Endothelial cell (in vitro differentiated cells): Measurements from ENCODE around the gene RGS16. TPM values are rescaled to one million over a fixed set of nuclear protein-coding genes. Genes with fewer than 3 reads are reported as not detected.
"Not testable (repeated sequence)": the region's sequence is repeated elsewhere in the genome, so short reads cannot be mapped to it uniquely, and the experiment has no call there.

Experiments
- DNase-seq: peaks from one replicate; pipeline ENCODE4 v3.0.0; 2021; ENCODE audit warnings: low spot score
- H3K27ac Mint-ChIP-seq: one replicate; pipeline ENCODE4 v1.8.0; 2021; ENCODE audit warnings: mixed read lengths, inconsistent platforms; ENCODE audit not compliant: unreplicated experiment
- H3K27me3 Mint-ChIP-seq: one replicate; pipeline ENCODE4 v1.8.0; 2021; ENCODE audit warnings: mild to moderate bottlenecking, moderate library complexity, mixed read lengths, inconsistent platforms; ENCODE audit not compliant: unreplicated experiment
- H3K36me3 Mint-ChIP-seq: one replicate; pipeline ENCODE4 v1.8.0; 2021; ENCODE audit warnings: mild to moderate bottlenecking, low read depth, mixed read lengths, inconsistent platforms; ENCODE audit not compliant: unreplicated experiment
- H3K4me1 Mint-ChIP-seq: one replicate; pipeline ENCODE4 v1.8.0; 2021; ENCODE audit warnings: mild to moderate bottlenecking, mixed read lengths, inconsistent platforms; ENCODE audit not compliant: unreplicated experiment
- H3K4me3 Mint-ChIP-seq: one replicate; pipeline ENCODE4 v1.8.0; 2021; ENCODE audit warnings: mild to moderate bottlenecking, mixed read lengths, inconsistent platforms; ENCODE audit not compliant: unreplicated experiment
- H3K9me3 Mint-ChIP-seq: one replicate; pipeline ENCODE4 v1.8.0; 2021; ENCODE audit warnings: mixed read lengths, inconsistent platforms; ENCODE audit not compliant: unreplicated experiment
- CTCF ChIP-seq: fragments of 200-600 bp; sonication (generic); IDR thresholded peaks from one replicate; pipeline ENCODE4 v1.5.0; 2021; ENCODE audit warnings: antibody characterized with exemption; ENCODE audit not compliant: unreplicated experiment
- total RNA-seq: library from RNA; stranded (reverse); fragmentation: NEBNext Ultra II Directional; extraction: Animal tissue kit (Norgen Biotek cat#: 25700); gene quantifications from one replicate; pipeline ENCODE4 v1.2.1, GENCODE V29; 2021; ENCODE audit not compliant: unreplicated experiment

The RGS16 gene
- total RNA-seq, 1 donor from 2014 or later: 11.8 TPM

- Mint-ChIP-seq H3K27me3 (peaks cover 2% of the 10 kb centered on the region), H3K4me1 (peaks cover 43% of the 10 kb centered on the region), H3K9me3 (no peaks in the 10 kb centered on the region), H3K36me3 (no peaks in the 10 kb centered on the region), H3K27ac (no peak overlapping the region), H3K4me3 (no peak overlapping the region)
- no peak for DNase-seq
- no peak for TF ChIP-seq CTCF
Observed at GRCh38 chr1:182634306-182635072, 30.3 kb upstream of the RGS16 start.

- Mint-ChIP-seq H3K27me3 (peaks cover 2% of the 10 kb centered on the region), H3K4me1 (peaks cover 51% of the 10 kb centered on the region), H3K9me3 (no peaks in the 10 kb centered on the region), H3K27ac (no peak overlapping the region), H3K4me3 (no peak overlapping the region), H3K36me3 (no peaks in the 10 kb centered on the region)
- no peak for DNase-seq
- no peak for TF ChIP-seq CTCF
Observed at GRCh38 chr1:182633657-182634281, 29.6 kb upstream of the RGS16 start.

- DNase-seq: no peak
- H3K36me3 Mint-ChIP-seq: no peaks in the 10 kb centered on the region
Observed at GRCh38 chr1:182633031-182633430, 28.8 kb upstream of the RGS16 start.

GRCh38 chr1:182632441-182632857 lies 28.3 kb upstream of the RGS16 start:
- H3K27me3 Mint-ChIP-seq, H3K36me3 Mint-ChIP-seq, H3K4me3 Mint-ChIP-seq, H3K9me3 Mint-ChIP-seq, DNase-seq: not testable (repeated sequence)
- peaks cover 57% of the 10 kb centered on the region for H3K4me1 Mint-ChIP-seq
- peak overlapping the region; percentile 76 for H3K27ac Mint-ChIP-seq

More at GRCh38 chr1:182633031-182633430, 28.8 kb upstream of the RGS16 start:
- TF ChIP-seq CTCF: no peak
- no peak overlapping the region for H3K4me3 Mint-ChIP-seq
- no peaks in the 10 kb centered on the region for H3K9me3 Mint-ChIP-seq
- H3K27me3 Mint-ChIP-seq: peaks cover 2% of the 10 kb centered on the region
- peaks cover 53% of the 10 kb centered on the region for H3K4me1 Mint-ChIP-seq
- H3K27ac Mint-ChIP-seq: no peak overlapping the region

GRCh38 chr1:182631954-182632353 lies 27.8 kb upstream of the RGS16 start:
- TF ChIP-seq CTCF: no peak
- Mint-ChIP-seq H3K4me3 (no peak overlapping the region), H3K4me1 (peaks cover 61% of the 10 kb centered on the region), H3K27ac (peak overlapping the region; percentile 82), H3K36me3 (no peaks in the 10 kb centered on the region), H3K9me3 (no peaks in the 10 kb centered on the region), H3K27me3 (peaks cover 2% of the 10 kb centered on the region)
- no peak for DNase-seq
